ENCODE data around the gene LDHAL6B.

LDHAL6B gene

DNA sequence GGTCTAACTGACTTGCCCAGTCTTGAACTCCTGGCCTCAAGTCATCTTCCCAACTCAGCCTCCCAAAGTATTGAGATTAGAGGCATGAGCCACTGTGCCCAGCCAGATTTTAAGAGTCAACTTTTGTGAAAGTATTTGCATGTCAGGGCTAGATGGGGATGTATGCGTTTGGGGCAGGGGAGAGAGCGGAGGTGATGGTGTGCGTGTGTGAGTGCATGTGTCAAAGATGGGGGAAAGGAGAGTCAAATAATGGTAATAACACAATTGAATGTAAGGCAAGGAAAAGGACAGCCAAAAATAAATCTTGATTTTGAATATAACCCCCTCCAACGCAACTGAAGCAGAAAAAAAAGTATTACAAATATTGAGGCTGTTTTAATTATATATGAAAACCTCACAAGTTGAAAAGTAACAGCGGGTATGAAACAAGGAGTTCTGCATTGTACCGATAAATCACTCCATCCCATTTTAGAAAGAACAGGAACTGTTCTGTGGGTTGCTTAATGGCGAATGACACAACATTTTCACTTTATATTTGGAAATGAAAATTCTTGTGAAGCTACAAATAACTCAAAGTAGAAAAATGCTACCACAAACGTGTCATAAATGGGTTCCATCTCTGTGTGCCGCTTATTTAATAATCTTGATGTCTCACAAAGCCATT is 29.9 kb upstream of the LDHAL6B start:
- no peak for DNase-seq

DNA sequence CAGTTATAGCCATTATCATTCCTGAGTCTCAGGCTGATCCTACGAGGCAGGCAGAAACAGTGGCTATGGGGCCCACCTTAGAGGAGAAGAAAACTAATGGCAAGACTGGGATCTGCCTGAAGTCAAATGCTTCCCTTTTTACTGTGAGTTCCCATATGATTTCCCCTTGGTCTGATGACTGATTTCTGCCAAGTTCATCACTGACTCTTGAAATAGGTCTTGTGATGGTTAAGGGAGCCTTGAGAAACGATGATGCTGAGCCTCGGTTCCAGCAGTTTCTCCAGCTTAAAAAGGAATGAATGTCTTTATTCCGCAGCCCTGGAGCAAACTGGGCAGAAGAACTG is 29.4 kb upstream of the LDHAL6B start:
- DNase-seq = peak in 4 of 56 donors; percentile 6 to 15 (median 8)

DNA sequence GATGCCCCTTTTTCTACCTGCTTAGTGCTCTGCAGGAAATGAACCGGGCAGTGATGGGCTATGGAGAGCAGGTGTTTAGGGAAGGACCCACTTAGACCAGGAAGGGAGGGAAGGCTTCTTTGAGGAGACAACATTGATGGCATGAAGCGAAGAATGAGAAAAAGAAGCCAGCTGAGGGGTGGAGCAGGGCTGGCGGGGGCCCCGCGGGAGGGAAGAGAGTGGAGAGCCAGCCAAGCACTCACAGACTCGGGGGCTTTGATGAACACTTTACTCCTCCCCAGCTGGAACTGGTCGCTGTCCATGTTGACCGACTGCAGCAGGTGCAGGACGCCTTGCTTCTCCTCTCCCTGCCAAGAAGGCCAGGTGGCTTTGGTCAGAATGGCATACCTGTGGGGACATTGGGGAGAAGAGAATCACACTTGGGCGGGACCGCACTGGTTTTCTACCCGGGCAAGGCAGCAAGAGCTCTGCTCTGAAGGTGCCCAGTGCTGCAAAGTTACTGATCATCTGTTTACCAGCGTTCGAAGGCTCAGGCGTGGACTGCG is 28.4 kb upstream of the LDHAL6B start:
- DNase-seq = no peak

DNA sequence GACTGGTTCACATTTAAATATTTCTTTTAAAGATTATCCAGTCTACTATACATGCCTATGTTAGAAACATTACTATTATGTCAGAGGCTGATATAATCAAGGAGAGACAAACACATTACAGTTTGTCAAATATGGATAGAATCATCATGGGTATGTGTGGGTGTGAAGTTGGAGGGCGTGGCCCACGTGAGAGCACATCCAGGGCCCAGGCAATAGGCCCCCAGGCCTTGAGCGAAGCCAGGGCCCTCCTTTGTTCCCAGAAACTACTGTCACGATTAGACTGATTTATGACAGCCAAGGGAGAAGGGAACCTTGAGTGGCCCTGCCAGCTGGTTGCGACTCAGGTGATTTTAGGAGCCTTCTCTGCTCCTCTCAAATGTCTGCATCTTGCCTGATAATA is 26.9 kb upstream of the LDHAL6B start:
- no peak for DNase-seq

DNA sequence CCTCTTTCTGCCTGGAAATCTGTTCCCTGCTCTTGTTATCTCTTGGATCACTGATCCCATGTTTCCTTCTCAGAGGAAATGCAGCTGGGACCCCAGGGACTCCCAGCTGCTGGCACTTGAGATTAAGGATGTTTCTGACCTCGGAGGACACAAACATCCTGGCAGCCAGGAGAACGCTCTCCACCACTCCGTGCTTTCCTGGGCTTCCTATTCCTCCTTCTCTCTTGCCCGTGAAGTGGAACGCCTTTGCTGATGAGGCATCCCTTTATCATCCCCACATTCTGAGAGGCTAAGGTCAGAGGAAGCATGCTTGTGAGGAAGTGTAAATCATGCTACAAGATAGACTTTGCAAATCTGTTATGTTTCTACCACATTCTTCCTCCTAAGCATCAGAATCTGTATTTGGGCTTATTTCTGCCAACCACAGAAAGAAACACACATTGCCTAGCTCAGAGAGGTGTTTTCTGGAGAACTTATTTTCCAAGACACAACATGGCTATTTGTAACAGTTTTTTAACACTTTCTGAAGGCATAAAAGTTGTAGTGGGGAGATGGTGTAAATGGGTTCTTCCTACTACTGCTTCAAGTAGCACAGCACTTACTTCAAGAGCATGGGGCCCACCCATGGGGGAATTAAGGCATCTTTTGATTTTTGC is 25.6 kb upstream of the LDHAL6B start:
- DNase-seq = no peak

DNA sequence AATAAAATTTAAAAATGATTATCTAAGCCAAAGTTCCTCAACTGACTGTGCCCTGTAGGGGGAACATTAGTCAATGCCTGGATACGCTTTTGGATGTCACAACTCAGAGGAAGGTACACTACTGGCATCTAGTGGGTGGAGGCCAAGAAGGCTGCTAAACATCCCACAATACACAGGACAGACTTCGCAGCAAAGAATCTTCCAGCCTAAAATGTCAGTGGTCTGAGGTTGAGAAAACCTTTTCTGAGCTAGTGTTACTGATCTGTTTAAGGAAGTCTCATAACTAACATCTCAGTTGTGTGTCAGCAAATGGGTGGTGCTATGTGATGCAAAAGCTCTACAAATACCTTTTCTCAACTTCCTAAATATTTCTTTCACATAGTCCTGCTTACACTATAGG is 20.9 kb upstream of the LDHAL6B start:
- DNase-seq = no peak

DNA sequence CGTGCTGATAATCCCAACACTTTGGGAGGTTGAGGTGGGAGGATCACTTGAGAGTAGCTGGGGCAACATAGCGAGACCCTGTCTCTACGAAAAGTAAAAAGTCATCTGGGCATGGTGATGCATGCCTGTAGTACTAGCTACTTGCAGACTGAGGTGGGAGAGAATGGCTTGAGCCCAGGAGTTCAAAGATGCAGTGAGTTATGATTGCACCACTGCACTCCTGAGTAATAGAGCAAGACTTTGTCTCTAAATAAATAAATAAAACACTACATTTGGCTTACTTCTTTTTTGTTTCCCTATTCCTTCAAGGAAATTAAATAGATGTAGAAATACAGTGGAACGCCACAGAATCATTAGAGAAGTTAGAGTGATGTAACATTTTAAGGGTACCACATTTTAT is 20.1 kb upstream of the LDHAL6B start:
- no peak for DNase-seq

DNA sequence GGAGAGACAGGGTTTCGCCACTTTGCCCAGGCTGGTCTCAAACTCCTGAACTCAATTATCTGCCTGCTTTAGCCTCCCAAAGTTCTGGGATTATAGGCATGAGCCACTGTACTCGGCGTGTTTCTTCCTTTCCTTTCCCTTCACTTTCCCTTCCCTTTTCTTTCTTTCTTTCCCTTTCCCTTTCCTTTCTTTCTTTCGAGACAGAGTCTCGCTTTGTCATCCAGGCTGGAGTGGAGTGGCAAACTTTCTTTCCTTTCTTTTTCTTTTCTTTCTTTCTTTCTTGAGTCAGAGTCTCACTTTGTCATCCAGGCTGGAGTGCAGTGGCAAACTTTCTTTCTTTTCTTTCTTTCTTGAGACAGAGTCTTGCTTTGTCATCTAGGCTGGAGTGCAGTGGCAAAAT is 17.4 kb upstream of the LDHAL6B start:
- DNase-seq = no peak

DNA sequence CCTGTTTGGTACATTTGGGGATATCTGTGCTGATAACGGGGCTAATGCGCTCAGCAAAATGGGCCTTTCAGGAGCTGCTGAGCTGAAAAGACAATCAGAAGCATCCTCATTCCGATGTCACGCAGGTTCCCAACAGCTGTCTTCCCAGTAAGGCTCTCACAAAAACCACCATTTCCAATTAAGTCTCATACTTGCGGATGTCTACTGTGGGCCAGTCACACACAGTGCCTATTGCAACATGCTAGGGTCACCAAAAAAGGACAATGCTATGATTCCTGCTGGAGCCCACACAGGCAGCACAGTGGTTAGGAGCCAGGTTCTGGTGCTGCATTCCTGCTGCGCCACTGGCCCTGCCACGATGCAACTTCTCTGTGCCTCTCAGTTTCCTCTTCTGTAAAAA is 16.4 kb upstream of the LDHAL6B start:
- no peak for DNase-seq

DNA sequence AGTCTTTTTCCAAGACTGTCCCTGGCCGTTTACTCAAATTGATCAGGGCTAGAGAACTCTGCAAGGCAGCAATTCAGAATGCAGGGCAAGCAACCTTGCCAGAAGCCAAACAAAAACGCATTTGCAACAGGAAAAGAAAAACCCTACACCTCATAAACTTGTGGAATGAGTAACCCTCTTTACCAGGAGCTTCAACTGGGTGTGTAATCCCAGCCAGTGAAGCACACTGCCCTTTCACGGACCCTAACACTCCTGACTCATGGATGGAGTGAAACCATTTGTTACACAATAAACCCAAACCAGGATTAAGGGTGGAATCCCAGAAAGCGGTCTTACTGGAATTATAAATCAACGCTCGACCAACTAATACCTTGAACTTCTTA is 14.8 kb upstream of the LDHAL6B start:
- DNase-seq = no peak

DNA sequence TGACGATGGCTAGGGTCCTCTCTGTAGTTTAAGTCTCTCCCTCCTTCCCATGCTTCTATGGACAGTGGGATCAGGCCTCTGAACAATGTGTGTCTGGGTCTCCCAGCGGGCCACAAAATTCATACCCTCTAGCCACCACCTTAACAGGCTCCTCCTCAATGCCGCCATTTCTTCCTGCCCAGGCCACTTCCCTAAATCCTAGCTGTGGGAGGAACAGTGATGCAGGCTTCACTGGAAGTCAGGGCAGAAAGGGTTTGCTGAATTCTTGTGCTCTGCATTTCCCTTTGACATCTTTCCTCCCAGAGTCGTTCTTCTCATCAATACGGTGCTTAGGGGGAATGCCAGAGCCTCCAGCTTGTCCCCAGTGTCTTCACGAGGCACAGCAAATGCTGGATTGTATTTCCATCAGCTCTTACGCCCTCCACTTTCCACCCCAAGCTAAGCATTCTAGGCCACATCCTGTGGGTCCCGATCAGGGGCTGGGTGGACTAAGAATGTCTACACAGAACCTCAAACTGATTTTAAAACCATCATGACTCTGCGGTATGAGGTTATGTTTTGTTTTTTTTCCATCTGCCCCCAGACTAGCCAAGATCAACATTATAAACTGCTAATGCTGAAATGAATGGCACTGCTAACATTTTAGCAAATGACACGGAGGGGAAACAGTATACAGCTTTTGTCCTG is 11.9 kb upstream of the LDHAL6B start:
- DNase-seq = no peak

DNA sequence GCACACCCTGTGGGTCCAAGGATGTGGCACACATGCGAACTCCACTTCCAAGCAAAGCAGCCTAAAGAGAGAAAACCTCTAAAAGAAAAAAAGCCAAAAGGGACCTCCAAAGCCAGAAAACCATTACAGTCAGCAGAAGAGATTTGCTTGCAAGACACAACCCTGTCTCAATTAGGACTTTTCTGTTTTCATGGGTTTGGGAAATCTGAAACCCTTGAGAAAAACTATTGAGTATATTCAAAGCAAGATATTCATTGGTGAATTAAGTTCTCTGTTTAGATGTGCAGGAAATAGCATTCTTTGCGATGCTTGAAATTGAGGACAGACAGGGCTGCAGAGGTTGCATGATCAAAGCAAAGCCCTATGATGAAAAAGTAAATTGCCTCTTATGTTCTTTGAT is 10.2 kb upstream of the LDHAL6B start:
- DNase-seq = no peak

DNA sequence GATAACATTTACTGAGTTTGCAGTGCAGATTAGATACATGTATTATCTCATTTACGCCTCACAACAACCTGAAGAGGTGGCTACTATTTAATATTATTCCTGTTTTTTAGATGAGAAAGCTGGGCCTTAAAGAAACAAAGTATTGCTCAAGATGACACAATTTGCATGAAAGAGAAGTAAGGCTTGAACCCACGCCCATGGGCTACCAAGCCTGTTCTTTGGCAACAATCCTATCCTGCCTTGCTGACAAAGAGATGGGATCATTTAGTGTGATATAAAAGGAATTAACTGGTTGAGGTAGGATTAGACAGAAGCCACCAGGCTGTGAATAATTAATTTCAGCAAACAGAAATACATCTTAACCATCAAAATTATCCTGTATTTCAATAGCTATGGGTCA is 9.2 kb upstream of the LDHAL6B start:
- DNase-seq = no peak

DNA sequence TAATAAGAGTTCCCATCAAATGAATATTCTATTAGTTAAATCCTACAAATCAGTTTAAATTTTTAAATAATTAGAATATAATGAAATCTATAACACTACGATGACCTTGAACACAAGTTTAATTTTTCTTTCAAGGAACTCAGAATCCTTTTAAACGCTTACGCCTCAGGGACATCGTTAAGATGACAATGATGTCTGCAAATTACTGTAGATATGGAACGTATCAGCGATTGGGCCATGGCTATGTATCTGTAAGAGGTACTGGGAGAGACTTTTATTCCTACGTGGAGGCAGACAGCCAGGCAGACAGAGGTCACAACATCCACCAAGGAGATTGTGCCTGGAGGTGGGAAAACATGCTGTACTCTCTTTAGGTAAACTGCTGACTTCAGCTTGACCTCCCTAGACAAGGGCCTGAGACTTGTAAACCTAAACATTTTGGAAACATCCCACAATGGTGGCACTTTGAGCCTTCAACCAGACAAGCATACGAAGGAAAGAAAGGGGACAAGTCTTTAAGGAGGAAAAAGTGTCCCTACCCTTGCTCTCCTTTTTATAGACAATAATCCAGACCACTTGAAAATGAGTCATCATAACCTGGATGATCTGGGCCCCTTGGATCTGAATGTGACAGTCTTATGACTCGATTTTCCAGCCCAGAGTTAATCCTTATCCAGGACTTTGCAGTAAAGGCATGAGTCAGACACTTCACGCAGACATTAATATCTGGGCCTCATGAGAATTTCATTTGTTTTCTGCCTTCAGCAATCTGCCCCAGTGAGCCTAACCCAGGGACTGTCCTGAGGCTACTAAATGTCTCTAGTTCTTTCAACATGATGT is 6.8 kb upstream of the LDHAL6B start:
- DNase-seq = no peak

DNA sequence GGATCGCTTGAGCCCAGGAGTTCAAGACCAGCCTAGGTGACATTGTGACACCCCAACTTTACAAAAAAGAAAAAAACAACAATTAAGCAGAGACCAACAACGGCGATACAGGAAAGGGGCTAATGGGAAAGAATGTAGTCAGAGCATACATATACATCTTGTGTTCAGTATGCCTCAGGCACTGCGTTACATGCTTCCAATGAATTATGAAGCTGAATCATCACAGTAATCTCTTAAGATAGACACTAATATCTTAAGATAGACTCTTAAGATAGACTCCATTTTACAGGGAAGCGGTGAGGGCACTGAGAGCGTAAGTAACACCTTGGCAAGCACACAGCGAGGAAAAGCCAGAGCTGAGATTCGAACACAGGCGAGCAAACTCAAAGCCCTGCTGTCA is 6.1 kb upstream of the LDHAL6B start:
- DNase-seq = no peak

DNA sequence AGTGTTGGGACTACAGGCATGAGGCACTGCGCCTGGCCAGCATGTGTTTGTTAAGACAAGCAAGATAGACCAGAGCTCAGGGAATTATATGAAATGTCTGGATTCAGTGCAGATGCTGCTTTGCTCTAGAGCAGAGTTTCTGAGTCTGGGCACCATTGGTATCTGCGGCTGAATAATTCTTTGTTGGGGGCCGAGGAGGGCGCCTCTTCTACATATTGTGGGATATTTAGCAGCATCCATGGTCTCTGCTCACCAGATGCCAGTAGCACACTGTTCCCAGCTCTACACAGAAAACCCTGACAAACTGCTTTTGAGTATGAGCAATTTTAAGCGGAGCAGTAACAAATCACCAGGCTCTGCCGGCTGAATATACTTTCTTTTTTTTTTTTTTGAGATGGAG is 3.6 kb upstream of the LDHAL6B start:
- peak in 9 of 56 donors; percentile 4 to 18 (median 10) for DNase-seq

DNA sequence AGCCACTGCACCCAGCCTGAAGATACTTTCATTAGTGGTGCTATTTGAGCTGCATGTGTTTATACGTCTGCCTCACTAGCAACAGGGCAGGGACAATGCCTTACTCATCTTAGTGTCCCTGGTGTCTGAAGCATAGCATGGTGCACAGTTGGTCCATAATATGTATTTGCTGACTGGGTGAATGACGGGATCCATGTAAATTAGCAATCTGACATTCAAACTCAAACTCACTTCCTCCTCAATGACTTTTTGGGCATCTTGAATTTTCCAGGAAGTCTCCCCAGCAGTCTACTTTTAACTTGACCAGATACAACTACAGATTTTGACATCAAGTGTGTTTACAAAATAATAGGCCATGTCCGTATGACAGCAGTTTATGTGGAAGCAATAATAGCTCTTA is 3.0 kb upstream of the LDHAL6B start:
- DNase-seq = no peak

DNA sequence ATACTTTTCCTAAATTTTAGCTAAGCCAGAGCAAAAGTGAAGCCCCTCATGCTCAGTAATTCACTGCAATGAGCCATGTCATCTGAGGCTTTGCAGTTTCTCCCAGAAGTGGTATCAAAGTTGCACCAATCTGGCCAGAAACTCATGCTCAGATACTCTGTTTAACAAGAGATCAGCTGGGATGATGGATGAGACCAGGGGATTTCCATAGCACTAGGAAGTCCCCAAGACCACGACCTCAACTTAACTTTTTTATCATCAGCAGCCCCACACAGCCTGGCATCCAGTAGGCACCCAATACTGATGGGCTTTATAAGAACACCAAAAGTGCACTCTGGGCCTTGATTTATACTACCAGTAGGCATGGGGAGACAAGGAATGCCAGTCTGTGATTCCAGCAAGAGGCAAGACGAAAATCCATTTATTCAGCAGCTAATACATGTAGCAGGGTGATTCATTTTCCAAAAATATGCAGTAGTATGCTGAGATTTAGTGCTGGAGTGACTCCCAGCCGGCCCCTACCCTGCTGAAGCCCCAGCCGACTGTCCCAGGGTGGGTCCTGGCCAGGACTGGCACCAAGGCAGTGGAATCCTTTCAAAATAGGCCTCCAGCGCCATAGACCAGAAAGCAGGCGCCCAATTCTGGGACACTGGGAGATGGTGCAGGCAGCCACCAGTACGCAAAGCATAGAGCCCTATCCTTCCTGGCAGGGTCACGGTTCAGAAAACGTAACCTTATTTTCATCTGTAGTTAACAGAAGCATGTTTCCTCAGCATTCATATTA is 612 bp upstream of the LDHAL6B start:
- DNase-seq = no peak

DNA sequence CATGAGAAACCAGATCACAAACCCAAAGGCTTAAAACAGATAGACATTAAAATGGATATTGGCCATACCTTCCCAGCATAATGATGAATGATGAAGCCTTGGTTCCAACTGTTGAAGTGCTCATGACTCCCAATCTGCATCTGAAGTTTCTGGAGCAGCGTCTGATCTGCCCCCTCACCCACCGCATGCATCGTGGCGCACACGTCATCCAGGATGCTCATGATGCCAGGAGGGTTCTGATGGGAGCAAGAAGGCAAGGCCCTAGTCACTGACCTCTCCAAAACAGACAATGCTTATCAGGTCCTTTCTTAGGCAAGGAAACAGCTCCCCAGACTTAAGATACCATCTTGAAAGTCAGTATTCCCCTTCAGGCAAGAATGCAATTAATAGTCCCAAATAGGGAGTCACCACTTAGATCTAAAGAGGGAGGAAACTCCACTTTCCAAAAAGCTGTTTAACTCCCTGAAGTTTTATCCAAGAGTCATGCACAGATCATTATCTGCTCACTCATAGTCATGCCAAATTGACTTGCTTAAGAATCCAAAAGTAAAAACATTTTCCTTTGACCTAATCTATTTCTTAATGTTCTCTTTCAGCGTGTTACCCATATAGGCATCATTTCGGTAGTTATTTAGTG is 2.1 kb downstream of the LDHAL6B start:
- no peak for DNase-seq

DNA sequence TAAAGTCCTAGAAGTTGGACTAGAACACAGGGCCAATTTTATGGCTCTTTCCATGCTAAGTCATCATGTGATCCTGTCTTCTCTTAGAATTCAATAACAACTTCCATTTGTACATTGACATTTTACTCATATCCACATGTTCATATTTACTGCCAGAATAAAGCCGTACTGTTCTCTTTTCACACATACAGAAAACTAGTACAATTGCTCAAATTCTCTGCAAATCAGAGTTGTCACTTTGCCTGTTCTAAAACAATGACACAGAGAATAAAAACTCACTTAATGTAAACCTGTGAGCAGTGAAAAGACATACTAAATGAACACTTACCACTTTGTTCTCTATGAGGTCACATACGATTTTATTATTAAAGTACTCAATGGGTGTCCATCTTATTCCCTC is 3.5 kb downstream of the LDHAL6B start:
- no peak for DNase-seq

DNA sequence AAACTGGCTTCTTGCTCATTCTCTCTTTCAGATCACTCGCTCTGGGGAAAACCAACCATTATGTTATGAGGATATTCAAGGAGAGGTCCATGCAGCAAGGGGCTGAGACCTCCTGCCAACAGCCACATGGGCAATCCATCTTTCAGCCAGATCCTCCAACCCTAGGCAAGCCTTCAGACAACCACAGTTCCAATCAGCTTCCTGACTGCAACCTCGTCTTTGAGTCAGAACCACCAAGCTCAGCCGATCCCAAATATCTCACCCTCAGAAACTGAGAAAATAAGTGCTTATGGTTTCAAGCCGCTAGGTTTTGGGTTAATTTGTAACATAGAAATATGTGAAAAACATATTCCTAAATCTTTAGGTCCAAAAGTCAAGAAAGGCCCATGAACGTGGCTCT is 10.3 kb downstream of the LDHAL6B start:
- no peak for DNase-seq

Data from nucleus accumbens (tissue), 56 donors.